Measurements from ENCODE around the gene RSRC2. TPM values are rescaled to one million over a fixed set of nuclear protein-coding genes. Genes with fewer than 3 reads are reported as not detected.

RSRC2 gene
- total and polyA plus RNA-seq, 9 of the 15 experiments (the other 6 are each of a cell fraction or from before 2014, with no cell fraction given), result 52.6 to 123 (median 80.3) TPM

DNA sequence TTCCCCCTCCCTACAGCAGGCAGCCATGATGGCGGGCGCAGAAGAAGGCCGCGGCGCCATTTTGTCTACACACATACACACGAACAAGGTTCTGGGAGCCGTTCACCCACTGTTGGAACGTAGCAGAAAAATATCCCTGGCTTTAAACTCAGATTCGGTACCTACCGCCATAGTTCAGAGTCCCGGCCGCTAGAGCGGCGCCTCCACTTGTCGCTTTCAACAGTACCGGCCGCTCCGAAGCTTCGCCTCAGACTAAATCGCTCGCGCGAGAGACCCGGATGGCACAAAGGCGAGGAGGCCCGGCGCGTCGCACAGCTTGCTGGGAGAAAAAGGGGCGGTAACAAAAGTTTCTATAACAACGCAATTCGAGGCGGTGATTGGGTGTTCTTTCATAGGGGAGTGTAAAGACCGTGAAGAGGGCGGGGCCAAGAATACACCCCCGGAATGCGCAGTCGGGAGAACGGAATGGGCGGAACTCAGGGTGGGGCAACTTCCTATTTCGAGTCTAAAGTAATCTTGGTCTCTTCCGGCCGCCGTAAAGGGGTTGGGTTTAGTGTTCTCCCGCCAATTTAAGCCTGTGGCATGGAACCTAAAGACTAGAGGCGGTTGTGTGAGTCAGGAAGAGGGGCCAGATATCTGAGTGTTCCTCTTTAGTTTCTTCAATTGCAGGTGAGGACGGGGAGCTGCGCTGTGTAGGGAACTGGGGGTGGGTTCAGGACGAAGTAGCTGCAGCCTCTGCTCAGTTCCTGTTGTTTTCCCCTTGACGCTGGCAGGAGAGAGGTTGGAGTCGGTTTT is at the start of gene RSRC2, which contains the start of gene KNTC1 (continued):
- TF ChIP-seq GTF2A2 (tag; IDR thresholded peaks at IDR 0.05), result peak; percentile 64; the same call in 1 of the 2 replicates
- TF ChIP-seq, protein P1, sequence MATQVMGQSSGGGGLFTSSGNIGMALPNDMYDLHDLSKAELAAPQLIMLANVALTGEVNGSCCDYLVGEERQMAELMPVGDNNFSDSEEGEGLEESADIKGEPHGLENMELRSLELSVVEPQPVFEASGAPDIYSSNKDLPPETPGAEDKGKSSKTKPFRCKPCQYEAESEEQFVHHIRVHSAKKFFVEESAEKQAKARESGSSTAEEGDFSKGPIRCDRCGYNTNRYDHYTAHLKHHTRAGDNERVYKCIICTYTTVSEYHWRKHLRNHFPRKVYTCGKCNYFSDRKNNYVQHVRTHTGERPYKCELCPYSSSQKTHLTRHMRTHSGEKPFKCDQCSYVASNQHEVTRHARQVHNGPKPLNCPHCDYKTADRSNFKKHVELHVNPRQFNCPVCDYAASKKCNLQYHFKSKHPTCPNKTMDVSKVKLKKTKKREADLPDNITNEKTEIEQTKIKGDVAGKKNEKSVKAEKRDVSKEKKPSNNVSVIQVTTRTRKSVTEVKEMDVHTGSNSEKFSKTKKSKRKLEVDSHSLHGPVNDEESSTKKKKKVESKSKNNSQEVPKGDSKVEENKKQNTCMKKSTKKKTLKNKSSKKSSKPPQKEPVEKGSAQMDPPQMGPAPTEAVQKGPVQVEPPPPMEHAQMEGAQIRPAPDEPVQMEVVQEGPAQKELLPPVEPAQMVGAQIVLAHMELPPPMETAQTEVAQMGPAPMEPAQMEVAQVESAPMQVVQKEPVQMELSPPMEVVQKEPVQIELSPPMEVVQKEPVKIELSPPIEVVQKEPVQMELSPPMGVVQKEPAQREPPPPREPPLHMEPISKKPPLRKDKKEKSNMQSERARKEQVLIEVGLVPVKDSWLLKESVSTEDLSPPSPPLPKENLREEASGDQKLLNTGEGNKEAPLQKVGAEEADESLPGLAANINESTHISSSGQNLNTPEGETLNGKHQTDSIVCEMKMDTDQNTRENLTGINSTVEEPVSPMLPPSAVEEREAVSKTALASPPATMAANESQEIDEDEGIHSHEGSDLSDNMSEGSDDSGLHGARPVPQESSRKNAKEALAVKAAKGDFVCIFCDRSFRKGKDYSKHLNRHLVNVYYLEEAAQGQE (IDR thresholded peaks at IDR 0.05; ENCODE audit: borderline replicate concordance), result no peak
- TF ChIP-seq, protein P1 (CRISPR knock-in tag; IDR thresholded peaks at IDR 0.05; ENCODE audit: low read depth), result peak; percentile 29; the same call in 1 of the 2 replicates
- peak; percentile 95 for TF ChIP-seq EGR1 (conservative IDR thresholded peaks at IDR 0.05)
- no peak for TF ChIP-seq GABPB2 (CRISPR knock-in tag; conservative IDR thresholded peaks at IDR 0.05)
- TF ChIP-seq ZKSCAN3 (CRISPR knock-in tag; IDR thresholded peaks at IDR 0.05), result no peak
- TF ChIP-seq, protein P2, sequence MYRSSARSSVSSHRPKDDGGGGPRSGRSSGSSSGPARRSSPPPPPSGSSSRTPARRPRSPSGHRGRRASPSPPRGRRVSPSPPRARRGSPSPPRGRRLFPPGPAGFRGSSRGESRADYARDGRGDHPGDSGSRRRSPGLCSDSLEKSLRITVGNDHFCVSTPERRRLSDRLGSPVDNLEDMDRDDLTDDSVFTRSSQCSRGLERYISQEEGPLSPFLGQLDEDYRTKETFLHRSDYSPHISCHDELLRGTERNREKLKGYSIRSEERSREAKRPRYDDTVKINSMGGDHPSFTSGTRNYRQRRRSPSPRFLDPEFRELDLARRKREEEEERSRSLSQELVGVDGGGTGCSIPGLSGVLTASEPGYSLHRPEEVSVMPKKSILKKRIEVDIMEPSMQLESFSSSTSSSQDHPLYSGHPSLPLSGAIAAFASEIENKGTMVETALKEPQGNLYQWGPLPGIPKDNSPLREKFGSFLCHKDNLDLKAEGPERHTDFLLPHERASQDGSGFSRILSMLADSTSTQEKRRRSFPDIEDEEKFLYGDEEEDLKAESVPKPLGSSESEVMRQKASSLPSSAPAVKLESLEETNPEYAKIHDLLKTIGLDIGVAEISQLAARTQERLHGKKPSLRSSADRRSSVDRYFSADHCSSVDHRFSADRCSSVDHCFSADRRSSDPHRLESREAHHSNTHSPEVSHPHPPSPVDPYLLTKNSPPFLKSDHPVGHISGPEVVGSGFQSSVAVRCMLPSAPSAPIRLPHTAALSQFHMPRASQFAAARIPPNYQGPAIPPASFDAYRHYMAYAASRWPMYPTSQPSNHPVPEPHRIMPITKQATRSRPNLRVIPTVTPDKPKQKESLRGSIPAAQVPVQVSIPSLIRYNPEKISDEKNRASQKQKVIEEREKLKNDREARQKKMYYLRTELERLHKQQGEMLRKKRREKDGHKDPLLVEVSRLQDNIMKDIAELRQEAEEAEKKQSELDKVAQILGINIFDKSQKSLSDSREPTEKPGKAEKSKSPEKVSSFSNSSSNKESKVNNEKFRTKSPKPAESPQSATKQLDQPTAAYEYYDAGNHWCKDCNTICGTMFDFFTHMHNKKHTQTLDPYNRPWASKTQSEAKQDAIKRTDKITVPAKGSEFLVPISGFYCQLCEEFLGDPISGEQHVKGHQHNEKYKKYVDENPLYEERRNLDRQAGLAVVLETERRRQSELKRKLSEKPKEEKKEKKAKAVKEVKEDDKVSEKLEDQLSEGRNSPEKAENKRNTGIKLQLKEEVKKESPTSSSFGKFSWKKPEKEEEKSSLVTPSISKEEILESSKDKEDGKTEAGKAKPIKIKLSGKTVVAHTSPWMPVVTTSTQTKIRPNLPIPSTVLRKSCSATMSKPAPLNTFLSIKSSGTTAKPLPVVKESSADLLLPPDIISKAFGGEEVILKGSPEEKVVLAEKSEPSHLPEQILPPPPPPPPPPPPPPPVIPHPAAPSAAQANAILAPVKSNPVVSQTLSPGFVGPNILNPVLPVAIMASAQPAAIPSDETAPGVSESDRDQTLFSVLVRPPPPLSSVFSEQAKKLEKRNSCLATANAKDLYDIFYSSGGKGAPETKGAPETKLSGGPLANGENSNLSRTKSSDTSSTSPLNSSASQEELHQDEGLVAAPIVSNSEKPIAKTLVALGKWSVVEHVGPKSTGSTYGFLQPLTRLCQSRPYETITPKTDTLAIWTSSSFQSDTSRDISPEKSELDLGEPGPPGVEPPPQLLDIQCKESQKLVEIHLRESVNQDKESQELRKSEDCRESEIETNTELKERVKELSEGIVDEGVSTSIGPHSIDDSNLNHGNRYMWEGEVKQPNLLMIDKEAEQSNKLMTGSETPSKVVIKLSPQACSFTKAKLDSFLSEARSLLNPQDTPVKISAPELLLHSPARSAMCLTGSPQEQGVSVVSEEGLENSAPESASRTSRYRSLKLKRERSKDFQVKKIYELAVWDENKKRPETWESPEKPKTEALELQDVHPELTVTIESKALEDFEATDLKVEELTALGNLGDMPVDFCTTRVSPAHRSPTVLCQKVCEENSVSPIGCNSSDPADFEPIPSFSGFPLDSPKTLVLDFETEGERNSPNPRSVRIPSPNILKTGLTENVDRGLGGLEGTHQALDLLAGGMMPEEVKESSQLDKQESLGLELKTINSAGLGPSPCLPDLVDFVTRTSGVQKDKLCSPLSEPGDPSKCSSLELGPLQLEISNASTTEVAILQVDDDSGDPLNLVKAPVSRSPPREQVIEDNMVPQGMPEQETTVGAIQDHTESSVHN (IDR thresholded peaks at IDR 0.05; ENCODE audit: borderline replicate concordance in 1 of 2, low read depth in 1 of 2), result peak in 1 of 2 experiments; percentile 47; a peak in 1 of 4 replicates
- TF ChIP-seq TAF9B (IDR thresholded peaks at IDR 0.05; ENCODE audit: partially characterized antibody), result peak; percentile 93
- peak; percentile 94 for TF ChIP-seq KAT8 (IDR thresholded peaks at IDR 0.05; ENCODE audit: low read depth)
- peak; percentile 100 for TF ChIP-seq RB1 (IDR thresholded peaks at IDR 0.05; ENCODE audit: low read depth)
- TF ChIP-seq ZZZ3 (IDR thresholded peaks at IDR 0.05), result peak; percentile 78
- TF ChIP-seq C11orf30 (IDR thresholded peaks at IDR 0.05; ENCODE audit: low read depth), result peak; percentile 94

Data from K562 (cell line).